ENCODE data around the gene PKN2.

Gene PKN2

GRCh38 chr1:88729297-88729696 lies 45.2 kb downstream of the PKN2 start:
- no peak for TF ChIP-seq POLR2A (IDR thresholded peaks at IDR 0.05; ENCODE audit: extremely low read depth, insufficient read length)
- TF ChIP-seq CTCF (IDR thresholded peaks at IDR 0.05; ENCODE audit: low read depth, low read length), result no peak
- TF ChIP-seq, protein P1, sequence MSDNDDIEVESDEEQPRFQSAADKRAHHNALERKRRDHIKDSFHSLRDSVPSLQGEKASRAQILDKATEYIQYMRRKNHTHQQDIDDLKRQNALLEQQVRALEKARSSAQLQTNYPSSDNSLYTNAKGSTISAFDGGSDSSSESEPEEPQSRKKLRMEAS (IDR thresholded peaks at IDR 0.05; ENCODE audit: low read depth, low read length), result no peak
- TF ChIP-seq MYC (IDR thresholded peaks at IDR 0.05; ENCODE audit: low read depth, low read length), result no peak
- no peak for DNase-seq (ENCODE audit: low read depth)
- no peak overlapping the region for H3K4me3 ChIP-seq (ENCODE audit: low read depth, low read length)

DNA sequence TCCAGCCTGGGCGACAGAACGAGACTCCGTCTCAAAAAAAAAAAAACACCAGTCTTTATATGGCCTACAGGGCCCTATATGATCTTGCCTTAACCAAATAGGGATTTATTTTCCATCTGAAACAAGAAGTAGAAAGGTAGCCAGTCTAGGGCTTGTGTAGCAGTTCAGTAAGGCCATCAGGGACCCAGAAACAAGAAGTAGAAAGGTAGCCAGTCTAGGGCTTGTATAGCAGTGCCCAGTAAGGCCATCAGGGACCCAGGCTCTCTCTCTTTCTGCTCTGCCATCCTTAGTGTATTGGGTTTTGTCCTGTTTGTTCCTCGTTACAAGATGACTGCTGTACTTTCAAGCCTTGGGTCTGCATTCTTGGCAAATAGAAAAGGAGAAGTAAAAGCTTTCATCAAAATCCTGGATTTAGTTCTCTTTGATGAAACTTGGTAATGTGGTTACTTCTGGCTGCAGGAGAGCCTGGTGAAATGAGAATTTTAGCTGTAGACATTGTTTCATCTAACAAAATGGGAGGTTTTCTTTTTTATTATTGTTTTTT lies 46.1 kb downstream of the PKN2 start:
- no peak overlapping the region for H3K4me3 ChIP-seq (ENCODE audit: low read depth, low read length)
- peak; percentile 39 for DNase-seq (ENCODE audit: low read depth)
- no peak for TF ChIP-seq MYC (IDR thresholded peaks at IDR 0.05; ENCODE audit: low read depth, low read length)
- no peak for TF ChIP-seq CTCF (IDR thresholded peaks at IDR 0.05; ENCODE audit: low read depth, low read length)
- TF ChIP-seq POLR2A (IDR thresholded peaks at IDR 0.05; ENCODE audit: extremely low read depth, insufficient read length), result no peak
- TF ChIP-seq, protein P1 (IDR thresholded peaks at IDR 0.05; ENCODE audit: low read depth, low read length), result no peak

- TF ChIP-seq MYC (IDR thresholded peaks at IDR 0.05; ENCODE audit: low read depth, low read length), result no peak
- no peak for TF ChIP-seq POLR2A (IDR thresholded peaks at IDR 0.05; ENCODE audit: extremely low read depth, insufficient read length)
- TF ChIP-seq, protein P1 (IDR thresholded peaks at IDR 0.05; ENCODE audit: low read depth, low read length), result no peak
- TF ChIP-seq CTCF (IDR thresholded peaks at IDR 0.05; ENCODE audit: low read depth, low read length), result no peak
- no peak for DNase-seq (ENCODE audit: low read depth)
- H3K4me3 ChIP-seq (ENCODE audit: low read depth, low read length), result no peak overlapping the region
Measured at GRCh38 chr1:88730995-88731394, 46.9 kb downstream of the PKN2 start.

- no peak for TF ChIP-seq CTCF (IDR thresholded peaks at IDR 0.05; ENCODE audit: low read depth, low read length)
- TF ChIP-seq MYC (IDR thresholded peaks at IDR 0.05; ENCODE audit: low read depth, low read length), result no peak
- TF ChIP-seq, protein P1 (IDR thresholded peaks at IDR 0.05; ENCODE audit: low read depth, low read length), result no peak
- TF ChIP-seq POLR2A (IDR thresholded peaks at IDR 0.05; ENCODE audit: extremely low read depth, insufficient read length), result no peak
- H3K4me3 ChIP-seq (ENCODE audit: low read depth, low read length), result no peak overlapping the region
- no peak for DNase-seq (ENCODE audit: low read depth)
Measured at GRCh38 chr1:88731475-88732269, 47.6 kb downstream of the PKN2 start.

DNA sequence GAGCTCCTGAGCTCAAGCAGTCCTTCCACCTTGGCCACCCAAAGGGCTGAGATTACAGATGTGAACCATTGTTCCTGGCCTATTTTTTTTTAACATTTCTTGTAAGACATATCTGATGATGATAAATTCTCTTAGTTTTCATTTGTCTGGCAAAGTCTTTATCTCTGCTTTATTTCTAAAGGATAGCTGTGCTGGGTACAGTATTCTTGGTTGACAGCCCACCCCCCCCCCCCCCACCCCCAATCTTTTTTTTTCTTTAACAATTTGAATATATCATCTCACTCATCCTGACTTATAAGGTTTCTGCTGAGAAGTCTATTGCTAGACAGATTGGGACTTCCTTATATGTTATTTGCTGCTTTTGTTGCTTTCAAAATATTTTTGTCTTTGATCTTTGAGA lies 51.3 kb downstream of the PKN2 start:
- TF ChIP-seq MYC (IDR thresholded peaks at IDR 0.05; ENCODE audit: low read depth, low read length) (no peak), CTCF (IDR thresholded peaks at IDR 0.05; ENCODE audit: low read depth, low read length) (no peak), POLR2A (IDR thresholded peaks at IDR 0.05; ENCODE audit: extremely low read depth, insufficient read length) (no peak)
- TF ChIP-seq, protein P1 (IDR thresholded peaks at IDR 0.05; ENCODE audit: low read depth, low read length), result no peak

More for the DNA sequence above, 51.3 kb downstream of the PKN2 start:
- DNase-seq (ENCODE audit: low read depth), result no peak
- H3K4me3 ChIP-seq (ENCODE audit: low read depth, low read length), result no peak overlapping the region
